ENCODE measurements around the gene SLC25A48. TPM values are rescaled to one million over a fixed set of nuclear protein-coding genes. Genes with fewer than 3 reads are reported as not detected.
"Not testable (repeated sequence)": the region's sequence is repeated elsewhere in the genome, so short reads cannot be mapped to it uniquely, and the experiment has no call there.

Gene SLC25A48
- total RNA-seq, 1 donor from 2014 or later = not detected

GRCh38 chr5:135857630-135858311 is 23.3 kb downstream of the SLC25A48 start:
- DNase-seq (ENCODE audit: low spot score) = no peak

- DNase-seq (ENCODE audit: low spot score) = not testable (repeated sequence)
Observed at GRCh38 chr5:135859186-135859585, 24.7 kb downstream of the SLC25A48 start.

- DNase-seq (ENCODE audit: low spot score) = no peak
Observed at GRCh38 chr5:135859641-135860040, 25.2 kb downstream of the SLC25A48 start.

GRCh38 chr5:135861641-135862040 is 27.2 kb downstream of the SLC25A48 start:
- DNase-seq (ENCODE audit: low spot score) = no peak

GRCh38 chr5:135862086-135862485 is 27.6 kb downstream of the SLC25A48 start:
- no peak for DNase-seq (ENCODE audit: low spot score)

GRCh38 chr5:135862744-135863143 is 28.3 kb downstream of the SLC25A48 start:
- DNase-seq (ENCODE audit: low spot score) = no peak

GRCh38 chr5:135864503-135865435 is 30.3 kb downstream of the SLC25A48 start:
- DNase-seq (ENCODE audit: low spot score) = no peak

- no peak for DNase-seq (ENCODE audit: low spot score)
Observed at GRCh38 chr5:135866016-135866415, 31.6 kb downstream of the SLC25A48 start.

GRCh38 chr5:135867599-135867998 is 33.1 kb downstream of the SLC25A48 start:
- DNase-seq (ENCODE audit: low spot score) = no peak

- DNase-seq (ENCODE audit: low spot score) = no peak
Observed at GRCh38 chr5:135868681-135869080, 34.2 kb downstream of the SLC25A48 start.

- DNase-seq (ENCODE audit: low spot score) = no peak
Observed at GRCh38 chr5:135869276-135869675, 34.8 kb downstream of the SLC25A48 start.

- DNase-seq (ENCODE audit: low spot score) = no peak
Observed at GRCh38 chr5:135869935-135870334, 35.5 kb downstream of the SLC25A48 start.

- DNase-seq (ENCODE audit: low spot score) = no peak
Observed at GRCh38 chr5:135871268-135871915, 36.9 kb downstream of the SLC25A48 start.

- no peak for DNase-seq (ENCODE audit: low spot score)
Observed at GRCh38 chr5:135873831-135874230, 39.4 kb downstream of the SLC25A48 start.

GRCh38 chr5:135874461-135874860 is 40.0 kb downstream of the SLC25A48 start:
- no peak for DNase-seq (ENCODE audit: low spot score)

GRCh38 chr5:135875567-135875966 is 41.1 kb downstream of the SLC25A48 start:
- DNase-seq (ENCODE audit: low spot score) = no peak

GRCh38 chr5:135876146-135876545 is 41.7 kb downstream of the SLC25A48 start:
- no peak for DNase-seq (ENCODE audit: low spot score)

GRCh38 chr5:135877570-135878155 is 43.2 kb downstream of the SLC25A48 start:
- no peak for DNase-seq (ENCODE audit: low spot score)

- no peak for DNase-seq (ENCODE audit: low spot score)
Observed at GRCh38 chr5:135878156-135878620, 43.7 kb downstream of the SLC25A48 start.

- no peak for DNase-seq (ENCODE audit: low spot score)
Observed at GRCh38 chr5:135879591-135879990, 45.1 kb downstream of the SLC25A48 start.

- DNase-seq (ENCODE audit: low spot score) = no peak
Observed at GRCh38 chr5:135880278-135880677, 45.8 kb downstream of the SLC25A48 start.

- DNase-seq (ENCODE audit: low spot score) = no peak
Observed at GRCh38 chr5:135880801-135881200, 46.3 kb downstream of the SLC25A48 start.

All from ureter (tissue), 1 donor.